Measurements from ENCODE around the gene ZFP28.

ZFP28 gene

DNA sequence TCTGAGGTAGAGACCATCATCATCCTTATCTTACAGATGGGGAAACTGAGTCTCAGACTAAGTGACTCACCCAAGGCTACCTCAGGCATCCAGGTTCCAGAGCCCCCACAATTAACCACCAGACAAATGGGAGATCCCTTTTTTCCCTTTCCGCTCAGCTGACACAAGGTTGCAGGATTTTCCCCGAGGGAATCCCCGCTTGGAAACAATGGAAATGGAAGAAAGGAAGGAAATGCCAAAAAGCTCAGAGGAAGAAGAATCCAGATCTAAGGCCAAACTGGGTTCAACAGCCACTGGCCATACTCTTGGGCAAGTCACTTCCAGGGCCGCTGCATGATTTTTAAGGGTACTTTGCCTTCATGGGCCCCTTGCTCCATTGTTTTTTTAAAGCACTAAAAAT is 57.9 kb downstream of the ZFP28 start:
- no peak for DNase-seq

DNA sequence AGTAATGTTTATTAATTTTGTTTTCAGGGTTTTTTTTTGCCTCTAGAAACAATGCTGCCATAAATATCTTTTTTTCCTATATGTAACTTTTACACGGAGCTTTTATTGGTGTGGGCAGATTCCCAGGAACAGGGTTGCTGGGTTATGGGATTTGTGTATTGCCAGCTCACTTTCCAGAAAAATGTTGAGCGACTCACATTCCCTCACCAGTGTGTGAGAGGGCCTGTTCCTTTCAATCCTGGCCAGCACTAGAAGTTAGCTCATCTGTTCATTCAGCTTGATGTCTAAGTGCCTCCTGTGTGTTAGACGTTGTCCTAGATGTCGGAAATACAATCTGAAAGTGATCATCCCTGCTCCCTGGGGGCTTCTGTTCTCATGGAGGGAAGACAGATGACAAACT is 58.9 kb downstream of the ZFP28 start:
- no peak for DNase-seq

DNA sequence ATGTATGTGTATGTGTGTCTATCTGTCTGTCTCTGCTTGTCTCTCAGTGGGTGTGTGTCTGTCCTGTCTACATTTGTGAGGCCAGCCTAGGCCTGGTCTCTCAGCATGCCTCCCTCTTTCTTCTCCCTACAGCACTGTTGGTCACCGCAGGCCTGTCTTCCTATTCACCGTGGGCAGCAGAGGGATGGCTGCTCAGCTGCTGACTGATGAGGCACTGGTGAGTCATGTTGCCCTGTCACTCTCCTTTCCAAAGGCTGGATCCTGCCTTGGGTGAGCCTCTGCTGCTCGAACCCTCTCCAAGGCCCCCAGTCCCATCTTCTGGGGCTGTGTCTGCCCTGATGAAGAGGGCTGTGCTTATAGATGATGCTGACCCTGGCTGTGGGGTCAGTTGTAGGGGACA is 62.6 kb downstream of the ZFP28 start:
- DNase-seq = no peak

DNA sequence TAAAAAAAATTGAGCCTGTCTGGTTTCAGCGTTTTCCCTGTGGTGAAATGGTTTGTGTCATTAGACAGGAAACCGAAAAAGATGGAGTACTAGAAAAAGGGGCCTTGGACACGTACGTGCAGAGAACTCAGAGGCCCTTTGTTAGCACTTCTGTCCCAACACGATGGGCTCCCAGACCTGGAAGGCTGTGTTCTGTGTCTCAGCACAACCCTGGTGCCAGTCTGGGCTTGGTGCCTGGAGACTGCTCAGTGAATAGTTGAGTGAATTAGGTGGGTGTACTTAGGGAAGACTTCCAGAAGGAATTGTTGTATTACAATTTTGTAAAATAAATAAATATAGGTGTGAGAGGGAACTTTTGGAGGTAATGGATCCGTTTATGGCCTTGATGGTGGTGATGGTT is 65.1 kb downstream of the ZFP28 start:
- no peak for DNase-seq
